GM18868 (cell line): Measurements from ENCODE around the gene FGA.

Experiments
- ATAC-seq: cut with Tn5 transposase; IDR thresholded peaks from one replicate; pipeline ENCODE4 v1.9.1; 2021; ENCODE audit warnings: mild to moderate bottlenecking, moderate library complexity; ENCODE audit not compliant: unreplicated experiment

FGA gene

GRCh38 chr4:154590329-154591006 is at the start of gene FGA:
FGA (minus strand) TSS chr4:154590742; CDS start chr4:154590687, 55 bp downstream.
- no peak for ATAC-seq

- peak; percentile 61 for ATAC-seq
Observed at GRCh38 chr4:154634058-154634457, 43.5 kb upstream of the FGA start.

- ATAC-seq = no peak
Observed at GRCh38 chr4:154631828-154632227, 41.3 kb upstream of the FGA start.

- ATAC-seq = no peak
Observed at GRCh38 chr4:154630324-154630723, 39.8 kb upstream of the FGA start.

- peak; percentile 96 for ATAC-seq
Observed at GRCh38 chr4:154626793-154627484, 36.4 kb upstream of the FGA start.

GRCh38 chr4:154625971-154626370 is 35.4 kb upstream of the FGA start:
- no peak for ATAC-seq

- no peak for ATAC-seq
Observed at GRCh38 chr4:154623995-154624394, 33.5 kb upstream of the FGA start.

- ATAC-seq = no peak
Observed at GRCh38 chr4:154623436-154623835, 32.9 kb upstream of the FGA start.

GRCh38 chr4:154622598-154622997 is 32.1 kb upstream of the FGA start:
- peak; percentile 49 for ATAC-seq

- ATAC-seq = no peak
Observed at GRCh38 chr4:154620111-154620510, 29.6 kb upstream of the FGA start.

- peak; percentile 67 for ATAC-seq
Observed at GRCh38 chr4:154618708-154619315, 28.3 kb upstream of the FGA start.

GRCh38 chr4:154617820-154618317 is 27.3 kb upstream of the FGA start:
- no peak for ATAC-seq

GRCh38 chr4:154616731-154617130 is 26.2 kb upstream of the FGA start:
- peak; percentile 95 for ATAC-seq

GRCh38 chr4:154616287-154616686 is 25.7 kb upstream of the FGA start:
- ATAC-seq = no peak

- no peak for ATAC-seq
Observed at GRCh38 chr4:154615211-154615610, 24.7 kb upstream of the FGA start.

- ATAC-seq = no peak
Observed at GRCh38 chr4:154614306-154614705, 23.8 kb upstream of the FGA start.

GRCh38 chr4:154612472-154613414 is 22.2 kb upstream of the FGA start, which contains the start of gene FGG:
FGG (minus strand) TSS chr4:154612656; CDS start chr4:154612609, 47 bp downstream.
- ATAC-seq = no peak

- ATAC-seq = no peak
Observed at GRCh38 chr4:154611833-154612232, 21.3 kb upstream of the FGA start.

GRCh38 chr4:154610582-154610981 is 20.0 kb upstream of the FGA start:
- ATAC-seq = no peak

- no peak for ATAC-seq
Observed at GRCh38 chr4:154609532-154609931, 19.0 kb upstream of the FGA start.
